Activated CD4-positive, alpha-beta T cell treated with anti-CD3 and anti-CD28 coated beads, Interleukin-2, Interleukin-4, amounts not matched to agents 100 ng/mL and 50 ng/mL, durations not matched to agents 16 hours and 8 hours (primary cell): Measurements from ENCODE around the gene PLXDC1.
"Not testable (repeated sequence)": the region's sequence is repeated elsewhere in the genome, so short reads cannot be mapped to it uniquely, and the experiment has no call there.

Source experiments
- DNase-seq: peaks from one replicate; pipeline ENCODE4 v3.0.0-alpha.2; 2020; ENCODE audit warnings: low spot score

Gene PLXDC1

GRCh38 chr17:39181303-39181702 lies 29.9 kb upstream of the PLXDC1 start:
- no peak for DNase-seq

GRCh38 chr17:39178536-39178935 lies 27.1 kb upstream of the PLXDC1 start:
- DNase-seq = no peak

- no peak for DNase-seq
Measured at GRCh38 chr17:39177256-39177655, 25.8 kb upstream of the PLXDC1 start.

GRCh38 chr17:39175695-39176093 lies 24.3 kb upstream of the PLXDC1 start:
- no peak for DNase-seq

- peak; percentile 62 for DNase-seq
Measured at GRCh38 chr17:39174920-39175694, 23.7 kb upstream of the PLXDC1 start.

- DNase-seq = no peak
Measured at GRCh38 chr17:39173526-39174274, 22.3 kb upstream of the PLXDC1 start.

- no peak for DNase-seq
Measured at GRCh38 chr17:39173080-39173479, 21.6 kb upstream of the PLXDC1 start.

- DNase-seq = no peak
Measured at GRCh38 chr17:39171933-39172332, 20.5 kb upstream of the PLXDC1 start.

GRCh38 chr17:39170558-39170957 lies 19.1 kb upstream of the PLXDC1 start:
- no peak for DNase-seq

GRCh38 chr17:39170109-39170508 lies 18.7 kb upstream of the PLXDC1 start:
- DNase-seq = no peak

- no peak for DNase-seq
Measured at GRCh38 chr17:39169518-39169917, 18.1 kb upstream of the PLXDC1 start.

- DNase-seq = no peak
Measured at GRCh38 chr17:39169101-39169500, 17.7 kb upstream of the PLXDC1 start.

GRCh38 chr17:39168503-39168902 lies 17.1 kb upstream of the PLXDC1 start:
- not testable (repeated sequence) for DNase-seq

- DNase-seq = no peak
Measured at GRCh38 chr17:39167476-39167875, 16.0 kb upstream of the PLXDC1 start.

GRCh38 chr17:39166437-39167335 lies 15.2 kb upstream of the PLXDC1 start:
- DNase-seq = no peak

- DNase-seq = no peak
Measured at GRCh38 chr17:39165841-39166349, 14.5 kb upstream of the PLXDC1 start, which contains the start of gene ARL5C. ARL5C (minus strand) TSS chr17:39166161; CDS start chr17:39165760, 401 bp downstream.

GRCh38 chr17:39165178-39165840 lies 13.9 kb upstream of the PLXDC1 start:
- no peak for DNase-seq

GRCh38 chr17:39164675-39165143 lies 13.3 kb upstream of the PLXDC1 start:
- DNase-seq = peak; percentile 76

GRCh38 chr17:39161962-39162361 lies 10.5 kb upstream of the PLXDC1 start:
- no peak for DNase-seq

GRCh38 chr17:39158623-39159022 lies 7.2 kb upstream of the PLXDC1 start:
- DNase-seq = no peak

- DNase-seq = no peak
Measured at GRCh38 chr17:39156491-39156890, 5.1 kb upstream of the PLXDC1 start.
